Activated T-cell treated with anti-CD3 and anti-CD28 coated beads, Interleukin-2, amount 50 U/mL, for 1 hour (primary cell): ENCODE measurements around the gene PHPT1.

Experiments
- DNase-seq: peaks from one replicate; pipeline ENCODE4 v3.0.0-alpha.2; 2020

The PHPT1 gene

DNA sequence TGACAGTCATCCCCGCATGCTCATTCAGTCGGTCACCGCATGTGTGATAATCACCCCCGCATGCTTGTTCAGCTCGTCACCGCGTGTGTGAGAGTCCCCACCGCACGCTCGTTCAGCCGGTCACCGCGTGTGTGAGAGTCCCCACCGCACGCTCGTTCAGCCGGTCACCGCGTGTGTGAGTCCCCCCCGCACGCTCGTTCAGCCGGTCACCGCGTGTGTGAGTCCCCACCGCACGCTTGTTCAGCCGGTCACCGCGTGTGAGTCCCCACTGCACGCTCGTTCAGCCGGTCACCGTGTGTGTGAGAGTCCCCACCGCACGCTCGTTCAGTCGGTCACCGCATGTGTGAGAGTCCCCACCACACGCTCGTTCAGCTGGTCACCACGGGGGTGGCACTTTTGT lies 40.6 kb downstream of the PHPT1 start:
- no peak for DNase-seq

DNA sequence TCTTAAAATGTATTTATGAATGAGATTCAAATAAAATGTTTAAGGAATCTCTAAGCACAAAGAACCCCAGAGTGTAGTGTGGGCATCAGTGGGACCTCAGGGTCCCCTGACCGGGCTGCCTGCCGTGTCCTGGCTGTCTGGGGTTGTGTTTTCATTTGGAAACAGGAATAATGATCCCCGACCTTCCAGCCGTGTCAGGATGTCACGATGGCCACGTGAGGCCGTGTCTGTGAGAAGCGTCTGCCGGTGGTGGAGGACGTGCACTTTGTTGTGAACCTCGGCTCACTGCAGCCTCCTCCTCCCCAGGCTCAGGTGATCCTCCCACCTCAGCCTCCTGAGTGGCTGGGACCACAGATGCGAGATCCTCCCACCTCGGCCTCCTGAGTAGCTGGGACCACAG lies 41.5 kb downstream of the PHPT1 start:
- no peak for DNase-seq

DNA sequence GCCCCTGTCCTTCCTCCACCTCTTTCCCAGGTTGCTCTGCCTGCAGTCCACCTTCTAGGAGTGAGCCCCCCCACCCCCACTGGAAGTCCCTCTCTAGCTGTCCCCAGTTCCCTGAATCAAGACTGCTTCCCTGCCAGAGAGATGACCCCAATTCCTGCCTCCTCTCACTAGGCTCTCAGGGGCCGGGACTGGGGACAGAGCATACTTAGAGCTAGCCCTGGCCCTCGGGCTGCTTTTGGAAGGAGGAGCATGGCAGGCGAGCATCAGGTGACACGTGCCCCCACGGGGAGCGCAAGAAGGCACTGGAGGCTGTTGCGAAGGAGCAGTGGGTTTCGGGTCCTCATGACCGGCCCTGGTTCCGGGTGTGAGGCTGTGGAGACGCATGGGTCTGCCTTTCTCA lies 46.8 kb downstream of the PHPT1 start:
- DNase-seq, result no peak

DNA sequence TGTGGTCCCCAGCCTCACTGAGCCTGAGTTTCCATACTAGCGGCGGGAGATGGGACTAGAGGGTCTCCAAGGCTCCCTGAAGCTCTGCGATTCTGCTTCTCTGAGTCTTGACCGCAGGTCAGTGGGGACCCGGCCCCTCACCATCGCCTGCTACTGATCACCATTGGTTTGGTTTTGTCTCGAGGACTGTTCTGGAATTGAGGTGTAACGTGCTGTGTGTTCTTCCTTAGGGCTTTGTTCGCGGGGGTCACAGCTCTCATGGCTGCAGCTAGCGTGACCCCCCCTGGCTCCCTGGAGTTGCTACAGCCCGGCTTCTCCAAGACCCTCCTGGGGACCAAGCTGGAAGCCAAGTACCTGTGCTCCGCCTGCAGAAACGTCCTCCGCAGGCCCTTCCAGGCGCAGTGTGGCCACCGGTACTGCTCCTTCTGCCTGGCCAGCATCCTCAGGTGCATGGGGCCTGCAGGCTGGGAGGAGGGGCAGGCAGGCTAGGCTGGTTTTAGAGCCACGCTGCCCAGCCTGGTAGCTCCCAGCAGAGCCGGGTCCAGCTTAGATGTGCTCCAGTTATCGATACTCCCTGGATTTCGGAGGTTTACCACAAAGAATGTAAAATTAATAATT lies 49.4 kb downstream of the PHPT1 start:
- DNase-seq, result no peak

DNA sequence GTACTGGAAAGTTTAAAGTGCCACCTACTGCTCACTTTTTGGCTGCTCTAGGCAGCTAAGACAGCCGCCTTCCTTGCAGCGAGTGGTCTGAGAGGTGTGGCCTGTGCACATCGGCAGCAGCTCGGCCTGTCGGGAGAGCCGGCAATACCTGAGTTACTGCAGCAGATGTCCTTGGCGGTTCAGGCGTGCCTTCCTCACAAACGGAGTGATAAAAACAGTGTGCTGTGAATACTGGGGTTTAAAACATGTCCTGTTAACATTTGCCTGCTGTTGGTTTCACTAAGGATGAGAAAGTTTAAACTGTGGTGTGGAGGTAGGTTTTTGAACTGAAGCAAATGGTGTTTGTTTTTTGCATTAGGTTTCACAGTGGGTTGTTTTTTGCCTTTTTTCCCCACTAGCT lies 50.0 kb downstream of the PHPT1 start:
- no peak for DNase-seq

DNA sequence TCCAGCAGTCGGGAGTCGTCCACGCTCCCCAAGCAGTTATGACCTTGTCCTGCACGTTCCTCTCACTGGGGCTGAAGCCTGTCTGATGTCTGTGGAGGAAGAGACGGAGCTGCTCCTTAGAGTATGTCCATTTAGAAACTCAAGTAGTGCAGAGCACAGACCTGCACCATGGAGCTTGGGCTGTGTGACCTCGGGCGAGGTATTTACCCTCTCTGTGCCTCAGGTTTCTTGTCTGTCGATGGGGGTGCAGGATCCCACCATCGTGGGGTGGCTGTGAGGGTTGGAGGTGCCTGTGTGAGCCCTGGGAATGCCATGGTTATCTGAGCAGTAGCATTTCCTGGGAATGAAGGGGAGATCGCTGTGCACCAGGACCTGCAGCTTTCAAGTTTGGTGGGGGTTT lies 51.3 kb downstream of the PHPT1 start:
- DNase-seq, result no peak
